Breast epithelium (tissue), 4 donors: ENCODE measurements around the gene UCK1. TPM values are rescaled to one million over a fixed set of nuclear protein-coding genes. Genes with fewer than 3 reads are reported as not detected.

ENCODE experiments used
- DNase-seq, 2 donors: peaks; one replicate each; pipeline ENCODE4 v3.0.0-alpha.2; 2019; ENCODE audit warnings: low spot score in 2 of 2
- H3K27ac ChIP-seq, 2 donors: fragments of 200-600 bp; sonication (generic) in 1 of 2; one replicate each; pipeline ENCODE4 v1.5.1; 2016 to 2019; ENCODE audit warnings: mild to moderate bottlenecking in 1 of 2
- H3K27me3 ChIP-seq, 2 donors: fragments of 200-600 bp; sonication (generic) in 1 of 2; one replicate each; pipeline versions ENCODE4 v1.5.1 to v1.6.0; 2017 to 2019; ENCODE audit warnings: control low read depth in 1 of 2, mild to moderate bottlenecking in 1 of 2
- H3K36me3 ChIP-seq: fragments of 200-600 bp; one replicate; pipeline ENCODE4 v1.5.1; 2019
- H3K4me1 ChIP-seq, 2 donors: fragments of 200-600 bp; sonication (generic); one replicate each; pipeline ENCODE4 v1.5.1; 2016 to 2019; ENCODE audit warnings: control low read depth in 1 of 2
- H3K4me3 ChIP-seq, 3 donors: fragments of 200-600 bp; sonication (generic); 1 replicate in 2 of 3; 2 replicates in 1 of 3; pipeline ENCODE4 v1.5.1; 2016 to 2019; ENCODE audit warnings: mild to moderate bottlenecking in 3 of 3, moderate library complexity in 2 of 3
- H3K9me3 ChIP-seq, 2 donors: fragments of 200-600 bp; sonication (generic) in 1 of 2; one replicate each; pipeline ENCODE4 v1.5.1; 2016 to 2019; ENCODE audit warnings: control low read depth in 1 of 2
- CTCF ChIP-seq, 3 donors: fragments of 450-650 bp; IDR thresholded peaks; one replicate each; pipeline ENCODE4 v1.5.1; 2016 to 2017; ENCODE audit warnings: antibody characterized with exemption in 3 of 3, mild to moderate bottlenecking in 3 of 3, moderate library complexity in 3 of 3
- POLR2A ChIP-seq: fragments of 450-650 bp; IDR thresholded peaks from one replicate; pipeline ENCODE4 v1.6.1; 2016; ENCODE audit warnings: antibody characterized with exemption, mild to moderate bottlenecking, moderate library complexity
- POLR2AphosphoS5 ChIP-seq, 3 donors: sonication (generic); formaldehyde crosslinking; IDR thresholded peaks; one replicate each; pipeline ENCODE4 v1.6.1; 2017; ENCODE audit warnings: antibody characterized with exemption in 3 of 3
- intact Hi-C: fragments of 100-400 bp; cut with DNase I; formaldehyde crosslinking; loops from one replicate; pipeline ENCODE4 v1.15.1; 2023; ENCODE audit warnings: low total_unique reads
- total RNA-seq, 3 donors: library from RNA; depleted of rRNA; stranded (reverse); fragments of >200 nt; gene quantifications; one replicate each; pipeline ENCODE4 v1.1.0, GENCODE V29; 2016

Gene UCK1
- total RNA-seq, 3 donors from 2014 or later = 33.4 to 61.0 (median 37.7) TPM

DNA sequence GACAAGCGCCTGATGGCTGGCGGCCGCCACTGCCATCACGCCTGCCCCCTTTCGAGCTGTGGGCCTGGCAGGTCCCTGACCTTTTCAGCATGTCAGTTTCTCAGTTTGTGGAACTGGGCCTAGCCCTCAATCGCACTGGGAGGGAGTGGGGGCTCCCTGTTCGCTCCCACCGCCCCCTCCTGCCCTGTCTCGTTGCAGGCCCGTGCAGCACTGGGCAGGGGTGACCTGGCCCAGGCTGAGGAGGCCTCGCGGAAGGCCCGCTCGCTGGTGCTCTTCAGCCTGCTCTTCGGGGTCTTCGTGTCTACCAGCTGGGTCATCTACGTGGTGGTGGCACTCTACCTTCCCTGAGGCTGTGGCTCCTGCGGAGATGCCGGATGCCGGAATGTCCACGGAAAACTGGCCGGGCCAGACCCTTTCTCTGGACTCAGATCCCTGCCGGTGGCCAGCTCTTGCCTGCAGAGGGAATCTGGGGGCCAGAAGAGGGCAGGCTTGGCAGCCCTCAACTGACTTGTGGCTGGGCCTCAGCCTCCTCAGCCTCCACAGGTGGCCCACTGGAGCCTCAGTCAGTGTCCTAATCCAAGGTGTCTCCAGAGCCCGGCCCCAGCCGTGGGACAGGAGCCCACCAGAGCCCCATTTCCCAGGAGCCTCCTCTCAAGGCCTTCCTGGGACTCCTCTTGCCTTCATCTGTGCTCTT is 26.9 kb upstream of the UCK1 start:
- Histone ChIP-seq H3K27me3 (peaks cover 7 to 34% of the 10 kb centered on the region in 2 donors), H3K27ac (no peak overlapping the region), H3K4me3 (no peak overlapping the region), H3K4me1 (no peaks in the 10 kb centered on the region), H3K36me3 (no peaks in the 10 kb centered on the region), H3K9me3 (peaks cover 0 to 4% of the 10 kb centered on the region in 2 donors)
- no peak for DNase-seq
- no peak for TF ChIP-seq CTCF (IDR thresholded peaks at IDR 0.05)
- no peak for TF ChIP-seq POLR2AphosphoS5 (IDR thresholded peaks at IDR 0.05)
- TF ChIP-seq POLR2A = no peak
- intact Hi-C loops = no loop called here

DNA sequence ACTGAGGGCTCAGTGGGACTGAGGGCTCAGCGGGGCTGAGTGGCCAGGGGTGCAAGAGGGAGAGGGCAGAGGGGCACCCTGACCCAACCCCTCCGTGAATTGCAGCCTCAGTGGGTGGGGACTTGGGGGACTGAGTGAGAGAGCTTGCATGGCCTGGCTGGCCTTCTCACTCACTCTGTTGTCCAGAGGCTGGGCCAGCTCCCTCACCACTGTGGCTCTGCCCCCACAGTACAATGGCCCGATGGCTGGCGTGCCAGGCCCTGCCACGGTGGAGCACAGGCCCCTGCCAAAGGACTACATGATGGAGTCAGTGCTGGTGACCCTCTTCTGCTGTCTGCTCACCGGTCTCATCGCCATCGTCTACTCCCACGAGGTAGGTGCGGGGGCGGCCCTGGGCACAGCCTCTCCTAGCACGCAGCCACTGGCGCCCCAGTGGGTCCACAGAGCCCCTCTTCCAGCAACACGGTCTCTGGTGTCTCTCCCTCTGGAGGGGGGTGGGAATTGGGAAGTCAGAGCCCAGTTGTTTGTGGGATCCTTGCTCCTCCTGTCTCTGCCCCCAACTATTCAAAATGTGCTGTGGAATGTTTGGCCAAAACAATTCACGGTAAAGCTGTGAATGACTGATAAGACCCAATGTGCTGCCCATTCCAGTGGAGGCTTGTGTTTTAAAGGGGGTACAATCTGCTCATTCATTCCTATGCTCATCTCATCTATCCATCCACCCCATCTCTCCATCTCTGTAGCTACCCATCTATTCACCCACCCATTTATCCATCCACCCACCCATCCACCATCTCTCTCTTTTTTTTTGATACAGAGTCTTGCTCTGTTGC is 25.0 kb upstream of the UCK1 start:
- Histone ChIP-seq H3K4me3 (no peak overlapping the region), H3K27ac (no peak overlapping the region), H3K4me1 (no peaks in the 10 kb centered on the region), H3K27me3 (peaks cover 7 to 34% of the 10 kb centered on the region in 2 donors), H3K36me3 (no peaks in the 10 kb centered on the region), H3K9me3 (no peaks in the 10 kb centered on the region)
- intact Hi-C loops = no loop called here
- no peak for DNase-seq
- TF ChIP-seq POLR2AphosphoS5 (IDR thresholded peaks at IDR 0.05) = no peak
- TF ChIP-seq CTCF (IDR thresholded peaks at IDR 0.05) = no peak
- TF ChIP-seq POLR2A = no peak

GRCh38 chr9:131554843-131555351 is 23.8 kb upstream of the UCK1 start:
- peaks cover 7 to 34% of the 10 kb centered on the region in 2 donors for H3K27me3 ChIP-seq
- H3K4me1 ChIP-seq = no peaks in the 10 kb centered on the region
- no peaks in the 10 kb centered on the region for H3K36me3 ChIP-seq
- TF ChIP-seq POLR2A (no peak), CTCF (IDR thresholded peaks at IDR 0.05) (no peak), POLR2AphosphoS5 (IDR thresholded peaks at IDR 0.05) (no peak)
- H3K4me3 ChIP-seq = no peak overlapping the region
- intact Hi-C loops = no loop called here
- H3K27ac ChIP-seq = no peak overlapping the region
- no peaks in the 10 kb centered on the region for H3K9me3 ChIP-seq
- DNase-seq = no peak

- H3K27me3 ChIP-seq = peaks cover 7 to 34% of the 10 kb centered on the region in 2 donors
- no peak for TF ChIP-seq POLR2A
- no peak for TF ChIP-seq POLR2AphosphoS5 (IDR thresholded peaks at IDR 0.05)
- no peak for TF ChIP-seq CTCF (IDR thresholded peaks at IDR 0.05)
- no peaks in the 10 kb centered on the region for H3K36me3 ChIP-seq
- H3K9me3 ChIP-seq = no peaks in the 10 kb centered on the region
- H3K4me1 ChIP-seq = no peaks in the 10 kb centered on the region
- no peak overlapping the region for H3K27ac ChIP-seq
- intact Hi-C loops = no loop called here
- H3K4me3 ChIP-seq = no peak overlapping the region
- DNase-seq = no peak
Observed at GRCh38 chr9:131554087-131554842, 23.2 kb upstream of the UCK1 start.
